HL-60 (cell line): ENCODE measurements around the gene ETFA.

Experiments used
- DNase-seq, 2 experiments: peaks; one replicate each; pipeline ENCODE4 v3.0.0-alpha.2; 2010 to 2020; ENCODE audit warnings: low read depth in 1 of 2, low spot score in 1 of 2
- H3K27ac ChIP-seq: fragments of 250-450 bp; sonication (Bioruptor Pico); replicated peaks from 2 replicates; pipeline ENCODE4 v1.5.1; 2020; ENCODE audit warnings: mild to moderate bottlenecking, moderate library complexity
- H3K27me3 ChIP-seq: fragments of 250-450 bp; sonication (Bioruptor Pico); 2 replicates; pipeline ENCODE4 v1.5.1; 2021; ENCODE audit warnings: mild to moderate bottlenecking, moderate library complexity; ENCODE audit not compliant: insufficient read depth, poor library complexity, severe bottlenecking
- H3K4me3 ChIP-seq: replicated peaks from 2 replicates; pipeline ENCODE4 v1.5.1; 2011; ENCODE audit warnings: mild to moderate bottlenecking, control low read depth, low read length; ENCODE audit not compliant: insufficient read depth
- GABPA ChIP-seq: IDR thresholded peaks from 2 replicates; pipeline ENCODE4 v1.6.1; 2012; ENCODE audit warnings: low read depth
- POLR2AphosphoS5 ChIP-seq: IDR thresholded peaks from 2 replicates; pipeline ENCODE4 v1.6.1; 2012; ENCODE audit warnings: low read depth
- SPI1 ChIP-seq: IDR thresholded peaks from 2 replicates; pipeline ENCODE4 v1.6.1; 2012; ENCODE audit warnings: low read depth, mild to moderate bottlenecking, borderline replicate concordance
- TF ChIP-seq, protein P1 (sequence below): IDR thresholded peaks from 2 replicates; pipeline ENCODE4 v1.6.1; 2012; ENCODE audit warnings: low read depth; ENCODE audit not compliant: insufficient replicate concordance
- TF ChIP-seq, protein P2 (sequence below): IDR thresholded peaks from one replicate; pipeline ENCODE4 v1.5.1; 2011; ENCODE audit warnings: low read length, control low read depth, inconsistent platforms; ENCODE audit not compliant: insufficient read depth

The ETFA gene

DNA sequence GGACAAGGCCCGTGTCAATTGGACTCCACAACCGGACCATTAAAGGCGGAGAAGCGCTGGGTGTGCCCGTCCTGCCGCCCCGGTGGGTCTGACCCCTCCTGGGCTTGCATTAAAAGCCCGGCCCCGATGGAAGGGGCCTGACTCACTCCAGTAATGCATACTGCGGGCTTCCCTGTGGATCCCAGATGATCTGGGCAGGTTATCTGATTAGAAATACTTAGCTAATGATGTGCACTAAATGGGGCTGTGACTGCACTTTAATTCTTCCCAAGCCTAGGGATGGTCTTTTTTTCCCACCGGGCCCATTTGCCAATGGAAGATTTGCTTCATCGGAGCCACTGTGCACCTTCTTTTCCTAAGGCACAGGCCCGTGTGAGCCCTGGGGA lies 126.6 kb downstream of the ETFA start:
- no peak overlapping the region for H3K4me3 ChIP-seq
- H3K27ac ChIP-seq: no peak overlapping the region
- TF ChIP-seq GABPA: no peak
- TF ChIP-seq SPI1: no peak
- no peak for TF ChIP-seq POLR2AphosphoS5
- TF ChIP-seq, protein P1, sequence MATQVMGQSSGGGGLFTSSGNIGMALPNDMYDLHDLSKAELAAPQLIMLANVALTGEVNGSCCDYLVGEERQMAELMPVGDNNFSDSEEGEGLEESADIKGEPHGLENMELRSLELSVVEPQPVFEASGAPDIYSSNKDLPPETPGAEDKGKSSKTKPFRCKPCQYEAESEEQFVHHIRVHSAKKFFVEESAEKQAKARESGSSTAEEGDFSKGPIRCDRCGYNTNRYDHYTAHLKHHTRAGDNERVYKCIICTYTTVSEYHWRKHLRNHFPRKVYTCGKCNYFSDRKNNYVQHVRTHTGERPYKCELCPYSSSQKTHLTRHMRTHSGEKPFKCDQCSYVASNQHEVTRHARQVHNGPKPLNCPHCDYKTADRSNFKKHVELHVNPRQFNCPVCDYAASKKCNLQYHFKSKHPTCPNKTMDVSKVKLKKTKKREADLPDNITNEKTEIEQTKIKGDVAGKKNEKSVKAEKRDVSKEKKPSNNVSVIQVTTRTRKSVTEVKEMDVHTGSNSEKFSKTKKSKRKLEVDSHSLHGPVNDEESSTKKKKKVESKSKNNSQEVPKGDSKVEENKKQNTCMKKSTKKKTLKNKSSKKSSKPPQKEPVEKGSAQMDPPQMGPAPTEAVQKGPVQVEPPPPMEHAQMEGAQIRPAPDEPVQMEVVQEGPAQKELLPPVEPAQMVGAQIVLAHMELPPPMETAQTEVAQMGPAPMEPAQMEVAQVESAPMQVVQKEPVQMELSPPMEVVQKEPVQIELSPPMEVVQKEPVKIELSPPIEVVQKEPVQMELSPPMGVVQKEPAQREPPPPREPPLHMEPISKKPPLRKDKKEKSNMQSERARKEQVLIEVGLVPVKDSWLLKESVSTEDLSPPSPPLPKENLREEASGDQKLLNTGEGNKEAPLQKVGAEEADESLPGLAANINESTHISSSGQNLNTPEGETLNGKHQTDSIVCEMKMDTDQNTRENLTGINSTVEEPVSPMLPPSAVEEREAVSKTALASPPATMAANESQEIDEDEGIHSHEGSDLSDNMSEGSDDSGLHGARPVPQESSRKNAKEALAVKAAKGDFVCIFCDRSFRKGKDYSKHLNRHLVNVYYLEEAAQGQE: no peak
- TF ChIP-seq, protein P2, sequence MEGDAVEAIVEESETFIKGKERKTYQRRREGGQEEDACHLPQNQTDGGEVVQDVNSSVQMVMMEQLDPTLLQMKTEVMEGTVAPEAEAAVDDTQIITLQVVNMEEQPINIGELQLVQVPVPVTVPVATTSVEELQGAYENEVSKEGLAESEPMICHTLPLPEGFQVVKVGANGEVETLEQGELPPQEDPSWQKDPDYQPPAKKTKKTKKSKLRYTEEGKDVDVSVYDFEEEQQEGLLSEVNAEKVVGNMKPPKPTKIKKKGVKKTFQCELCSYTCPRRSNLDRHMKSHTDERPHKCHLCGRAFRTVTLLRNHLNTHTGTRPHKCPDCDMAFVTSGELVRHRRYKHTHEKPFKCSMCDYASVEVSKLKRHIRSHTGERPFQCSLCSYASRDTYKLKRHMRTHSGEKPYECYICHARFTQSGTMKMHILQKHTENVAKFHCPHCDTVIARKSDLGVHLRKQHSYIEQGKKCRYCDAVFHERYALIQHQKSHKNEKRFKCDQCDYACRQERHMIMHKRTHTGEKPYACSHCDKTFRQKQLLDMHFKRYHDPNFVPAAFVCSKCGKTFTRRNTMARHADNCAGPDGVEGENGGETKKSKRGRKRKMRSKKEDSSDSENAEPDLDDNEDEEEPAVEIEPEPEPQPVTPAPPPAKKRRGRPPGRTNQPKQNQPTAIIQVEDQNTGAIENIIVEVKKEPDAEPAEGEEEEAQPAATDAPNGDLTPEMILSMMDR: no peak
- H3K27me3 ChIP-seq: no peaks in the 10 kb centered on the region
- DNase-seq: no peak

DNA sequence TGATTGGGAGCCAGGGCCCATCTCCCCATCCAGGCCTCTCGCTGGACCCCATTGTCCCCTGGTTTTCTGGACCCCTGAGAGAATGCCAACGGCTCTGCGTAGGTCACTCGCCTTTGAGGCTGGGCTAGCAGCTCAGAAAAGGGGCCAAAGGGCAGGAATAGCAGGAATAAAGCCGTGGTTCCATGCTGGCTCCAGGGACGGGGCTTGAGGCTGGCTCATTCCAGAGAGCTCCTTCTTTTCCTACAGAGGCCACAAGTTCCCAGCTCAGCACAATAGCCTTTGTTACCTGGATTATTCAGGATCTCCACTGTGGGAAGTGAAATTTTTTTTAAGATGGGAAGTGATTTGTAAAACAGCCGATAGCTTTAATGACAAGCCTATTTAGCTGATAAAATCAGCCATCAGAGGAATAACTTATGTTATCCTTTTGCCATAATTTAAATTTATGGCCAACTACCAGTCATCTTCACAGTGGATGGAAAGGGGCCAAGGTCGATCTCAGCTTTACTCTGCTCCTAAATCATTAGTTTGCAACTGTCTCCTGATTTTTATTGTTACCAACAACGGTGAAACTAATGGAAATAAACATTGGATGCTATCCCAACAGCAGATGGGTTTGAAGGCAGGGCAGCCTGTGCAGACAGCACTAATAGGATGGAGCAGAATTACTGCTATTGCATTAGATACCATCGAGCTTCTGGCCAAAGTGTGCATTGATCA lies 127.2 kb downstream of the ETFA start:
- Histone ChIP-seq H3K27ac (no peak overlapping the region), H3K4me3 (no peak overlapping the region)

DNA sequence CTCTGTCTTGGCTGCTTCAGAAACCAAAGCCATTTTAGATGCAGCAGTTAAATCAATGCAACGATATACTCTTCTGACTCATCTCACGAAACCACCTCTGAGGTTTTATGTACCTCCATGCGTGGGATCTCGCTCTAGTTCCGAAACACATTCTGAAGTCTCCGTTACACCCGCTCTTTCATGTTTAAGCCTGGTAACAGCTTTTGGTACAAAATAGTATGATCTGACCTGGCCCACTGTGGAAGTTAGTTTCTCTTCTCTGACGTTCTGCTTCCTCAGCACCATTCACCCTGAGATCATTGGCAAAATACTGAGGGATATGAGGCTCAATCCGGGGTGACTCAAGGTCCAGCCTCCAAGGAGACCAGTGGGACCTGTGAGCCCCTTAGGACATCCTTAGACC lies 129.6 kb downstream of the ETFA start:
- Histone ChIP-seq H3K27me3 (no peaks in the 10 kb centered on the region), H3K4me3 (no peak overlapping the region), H3K27ac (no peak overlapping the region)
- TF ChIP-seq, protein P1: no peak
- no peak for TF ChIP-seq SPI1
- TF ChIP-seq, protein P2: no peak
- TF ChIP-seq POLR2AphosphoS5: no peak
- TF ChIP-seq GABPA: no peak
- no peak for DNase-seq

More for the DNA sequence above, 127.2 kb downstream of the ETFA start:
- DNase-seq: no peak
- no peaks in the 10 kb centered on the region for H3K27me3 ChIP-seq
- TF ChIP-seq POLR2AphosphoS5 (no peak), SPI1 (no peak)
- TF ChIP-seq, protein P2: no peak

DNA sequence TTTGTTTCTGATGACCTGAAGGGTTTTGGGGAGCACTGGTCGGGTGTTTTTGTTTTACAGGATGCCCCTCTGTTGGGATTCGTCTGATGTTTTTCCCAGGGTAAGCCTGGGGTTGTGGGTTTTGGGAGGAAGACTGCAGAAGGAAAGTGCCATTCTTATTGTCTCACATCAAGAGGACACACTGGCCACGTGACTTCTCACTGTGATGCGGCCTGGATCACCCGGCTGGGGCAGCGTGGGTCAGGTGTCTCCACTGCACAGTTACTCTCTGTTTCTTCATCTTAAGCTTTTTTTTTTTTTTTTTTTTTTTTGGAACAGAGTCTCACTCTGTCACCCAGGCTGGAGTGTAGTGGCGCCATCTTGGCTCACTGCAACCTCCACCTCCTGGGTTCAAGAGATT lies 130.9 kb downstream of the ETFA start:
- no peaks in the 10 kb centered on the region for H3K27me3 ChIP-seq

More for the DNA sequence above, 130.9 kb downstream of the ETFA start:
- DNase-seq: no peak
- no peak overlapping the region for H3K27ac ChIP-seq
- TF ChIP-seq GABPA (no peak), SPI1 (no peak), POLR2AphosphoS5 (no peak)
- TF ChIP-seq, protein P2: no peak
- TF ChIP-seq, protein P1: no peak
- no peak overlapping the region for H3K4me3 ChIP-seq
